Right atrium auricular region (tissue), 2 donors: ENCODE measurements around the gene XPC. TPM values are rescaled to one million over a fixed set of nuclear protein-coding genes. Genes with fewer than 3 reads are reported as not detected.

Experiments
- DNase-seq: peaks from one replicate; pipeline ENCODE4 v3.0.0-alpha.2; 2019; ENCODE audit warnings: low spot score
- H3K27ac ChIP-seq, 2 donors: fragments of 200-600 bp; sonication (generic); 1 replicate in 1 of 2; 2 replicates in 1 of 2; pipeline ENCODE4 v1.5.1; 2016 to 2019
- H3K27me3 ChIP-seq, 2 donors: fragments of 200-600 bp; sonication (generic); one replicate each; pipeline versions ENCODE4 v1.5.1 to v1.6.0; 2017 to 2019
- H3K36me3 ChIP-seq: fragments of 200-600 bp; sonication (generic); one replicate; pipeline ENCODE4 v1.5.1; 2016
- H3K4me1 ChIP-seq, 2 donors: fragments of 200-600 bp; sonication (generic); one replicate each; pipeline versions ENCODE4 v1.5.1 to v1.6.0; 2017 to 2019
- H3K4me3 ChIP-seq, 2 donors: fragments of 200-600 bp; sonication (generic); 1 replicate in 1 of 2; 2 replicates in 1 of 2; pipeline ENCODE4 v1.5.1; 2017 to 2019; ENCODE audit warnings: mild to moderate bottlenecking in 1 of 2, moderate library complexity in 1 of 2
- H3K9me3 ChIP-seq, 2 donors: fragments of 200-600 bp; sonication (generic); one replicate each; pipeline ENCODE4 v1.5.1; 2019
- CTCF ChIP-seq, 2 donors: fragments of 200-600 bp; sonication (generic); IDR thresholded peaks; one replicate each; pipeline ENCODE4 v1.5.1; 2019; ENCODE audit warnings: antibody characterized with exemption in 2 of 2
- total RNA-seq, 2 donors: library from RNA; depleted of rRNA; stranded (reverse); fragments of >200 nt; gene quantifications; one replicate each; pipeline ENCODE4 v1.1.0, GENCODE V29; 2016

The XPC gene
- total RNA-seq, 2 donors from 2014 or later = 15.7 to 18.3 TPM

- H3K27me3 ChIP-seq = no peaks in the 10 kb centered on the region
- peaks cover 0 to 18% of the 10 kb centered on the region in 2 donors for H3K9me3 ChIP-seq
- TF ChIP-seq CTCF (IDR thresholded peaks at IDR 0.05) = no peak
- no peak overlapping the region for H3K4me3 ChIP-seq
- DNase-seq = no peak
- no peaks in the 10 kb centered on the region for H3K4me1 ChIP-seq
- peaks cover 79% of the 10 kb centered on the region for H3K36me3 ChIP-seq
- H3K27ac ChIP-seq = no peak overlapping the region
Measured at GRCh38 chr3:14158370-14158769, 20.0 kb downstream of the XPC start.

- Histone ChIP-seq H3K27ac (no peak overlapping the region), H3K36me3 (peaks cover 79% of the 10 kb centered on the region), H3K9me3 (peaks cover 0 to 18% of the 10 kb centered on the region in 2 donors), H3K27me3 (no peaks in the 10 kb centered on the region), H3K4me3 (no peak overlapping the region), H3K4me1 (no peaks in the 10 kb centered on the region)
- no peak for DNase-seq
- TF ChIP-seq CTCF (IDR thresholded peaks at IDR 0.05) = no peak
Measured at GRCh38 chr3:14157951-14158350, 20.4 kb downstream of the XPC start.

GRCh38 chr3:14156843-14157561 is 21.4 kb downstream of the XPC start:
- Histone ChIP-seq H3K27ac (no peak overlapping the region), H3K4me1 (no peaks in the 10 kb centered on the region), H3K27me3 (no peaks in the 10 kb centered on the region), H3K4me3 (no peak overlapping the region), H3K9me3 (peaks cover 0 to 13% of the 10 kb centered on the region in 2 donors), H3K36me3 (peaks cover 79% of the 10 kb centered on the region)
- TF ChIP-seq CTCF (IDR thresholded peaks at IDR 0.05) = no peak
- DNase-seq = no peak

- Histone ChIP-seq H3K27me3 (no peaks in the 10 kb centered on the region), H3K9me3 (peaks cover 0 to 5% of the 10 kb centered on the region in 2 donors), H3K36me3 (peaks cover 76% of the 10 kb centered on the region), H3K27ac (no peak overlapping the region), H3K4me1 (no peaks in the 10 kb centered on the region), H3K4me3 (no peak overlapping the region)
- no peak for TF ChIP-seq CTCF (IDR thresholded peaks at IDR 0.05)
- DNase-seq = no peak
Measured at GRCh38 chr3:14156201-14156600, 22.2 kb downstream of the XPC start.

- no peak for DNase-seq
- Histone ChIP-seq H3K27ac (no peak overlapping the region), H3K4me1 (no peaks in the 10 kb centered on the region), H3K9me3 (no peaks in the 10 kb centered on the region), H3K27me3 (no peaks in the 10 kb centered on the region), H3K4me3 (no peak overlapping the region), H3K36me3 (peaks cover 64% of the 10 kb centered on the region)
- TF ChIP-seq CTCF (IDR thresholded peaks at IDR 0.05) = no peak
Measured at GRCh38 chr3:14154895-14155440, 23.4 kb downstream of the XPC start.
